A549 (cell line): ENCODE data around the gene SLC35F4. TPM values are rescaled to one million over a fixed set of nuclear protein-coding genes. Genes with fewer than 3 reads are reported as not detected.

ENCODE experiments used
- ATAC-seq, 2 experiments: fragments of 200-7000 bp in 1 of 2; fragments of >200 bp in 1 of 2; cut with Nextera tagmentation in 1 of 2; cut with Tn5 transposase in 1 of 2; 3 replicates each; pipeline versions ENCODE4 v1.8.0 to v1.9.1; 2018 to 2020; ENCODE audit warnings: mild to moderate bottlenecking in 1 of 2, moderate library complexity in 1 of 2
- CTCF ChIA-PET: fragments of 300-600 bp; sonication (Branson Sonifier 250); formaldehyde crosslinking; extraction: SDS; loops from one replicate; lab custom pipeline; 2021; ENCODE audit warnings: antibody characterized with exemption, inconsistent platforms; lab: Yijun Ruan, JAX
- POLR2A ChIA-PET: fragments of 350-600 bp; formaldehyde crosslinking; extraction: SDS; loops from one replicate; lab custom pipeline; 2021; ENCODE audit warnings: antibody characterized with exemption, inconsistent platforms; lab: Yijun Ruan, JAX
- DNase-seq, 2 experiments: peaks; one replicate each; pipeline versions ENCODE4 v3.0.0 to v3.0.0-alpha.2; 2011 to 2016; ENCODE audit warnings: low read depth in 1 of 2, low spot score in 1 of 2
- FAIRE-seq: peaks from 2 replicates; lab custom pipeline; 2011; peaks lifted over from hg19 to GRCh38; lab: Jason Lieb, UNC
- H3K27ac ChIP-seq, 2 experiments: fragments of >200 bp; sonication (Bioruptor Twin); formaldehyde crosslinking; 3 replicates each; pipeline ENCODE4 v1.5.1; 2016 to 2017
- H3K4me1 ChIP-seq: fragments of >200 bp; sonication (Bioruptor Twin); formaldehyde crosslinking; 3 replicates; pipeline ENCODE4 v1.6.1; 2016
- H3K4me2 ChIP-seq: fragments of >200 bp; sonication (Bioruptor Twin); formaldehyde crosslinking; 3 replicates; pipeline ENCODE4 v1.6.1; 2016
- H3K4me3 ChIP-seq: fragments of >200 bp; sonication (Bioruptor Twin); formaldehyde crosslinking; 3 replicates; pipeline ENCODE4 v1.5.1; 2016
- H3K9me3 ChIP-seq: fragments of >200 bp; sonication (Bioruptor Twin); formaldehyde crosslinking; 3 replicates; pipeline ENCODE4 v1.6.1; 2016
- BCL3 ChIP-seq: fragments of >200 bp; sonication (Bioruptor Twin); formaldehyde crosslinking; IDR thresholded peaks from 3 replicates; pipeline ENCODE4 v1.6.1; 2016
- BHLHE40 ChIP-seq: IDR thresholded peaks from 2 replicates; pipeline ENCODE4 v1.6.1; 2012; ENCODE audit warnings: low read depth, low read length, inconsistent platforms
- CBX8 ChIP-seq: fragments of 200-600 bp; sonication (generic); IDR thresholded peaks from 2 replicates; pipeline ENCODE4 v1.6.1; 2016
- EHMT2 ChIP-seq: fragments of 200-600 bp; sonication (generic); IDR thresholded peaks from 2 replicates; pipeline ENCODE4 v1.6.1; 2016; ENCODE audit warnings: antibody characterized with exemption, low read depth, mild to moderate bottlenecking, moderate library complexity
- EP300 ChIP-seq, 2 experiments: fragments of >200 bp; sonication (Bioruptor Twin); formaldehyde crosslinking; IDR thresholded peaks; 2 replicates in 1 of 2; 3 replicates in 1 of 2; pipeline ENCODE4 v1.6.1; 2016 to 2017
- ESRRA ChIP-seq: fragments of 150-350 bp; IDR thresholded peaks from 2 replicates; pipeline ENCODE4 v1.6.1; 2014; ENCODE audit warnings: mild to moderate bottlenecking, low read length, borderline replicate concordance
- FOXS1 ChIP-seq: fragments of 250-450 bp; sonication (Bioruptor Pico); IDR thresholded peaks from 2 replicates; pipeline ENCODE4 v1.5.0; 2020; ENCODE audit warnings: mild to moderate bottlenecking, moderate library complexity
- HEYL ChIP-seq: fragments of 250-450 bp; sonication (Bioruptor Pico); IDR thresholded peaks from 2 replicates; pipeline ENCODE4 v1.8.0; 2021; ENCODE audit warnings: mild to moderate bottlenecking, moderate library complexity
- KDM5A ChIP-seq: fragments of 200-600 bp; sonication (generic); IDR thresholded peaks from 2 replicates; pipeline ENCODE4 v1.6.1; 2016; ENCODE audit warnings: antibody characterized with exemption, mild to moderate bottlenecking
- MAX ChIP-seq: IDR thresholded peaks from 2 replicates; pipeline ENCODE4 v1.6.1; 2012
- MYC ChIP-seq: IDR thresholded peaks from 2 replicates; pipeline ENCODE4 v1.6.1; 2012; ENCODE audit warnings: mild to moderate bottlenecking, inconsistent platforms, low read length, improper control_type of control experiment, borderline replicate concordance
- NR3C1 ChIP-seq: fragments of >200 bp; sonication (Bioruptor Twin); formaldehyde crosslinking; IDR thresholded peaks from 3 replicates; pipeline ENCODE4 v1.6.1; 2017
- PHF8 ChIP-seq: fragments of 200-600 bp; sonication (generic); IDR thresholded peaks from 2 replicates; pipeline ENCODE4 v1.6.1; 2016; ENCODE audit warnings: low read depth, mild to moderate bottlenecking, antibody characterized with exemption, moderate library complexity, borderline replicate concordance
- POLR2AphosphoS2 ChIP-seq: conservative IDR thresholded peaks from 2 replicates; pipeline ENCODE4 v1.6.1; 2012; ENCODE audit warnings: low read length, improper control_type of control experiment, inconsistent platforms
- RCOR1 ChIP-seq: fragments of 150-350 bp; IDR thresholded peaks from 2 replicates; pipeline ENCODE4 v1.6.1; 2014; ENCODE audit warnings: antibody characterized with exemption, low read length, low read depth
- SREBF2 ChIP-seq: fragments of 450-650 bp; IDR thresholded peaks from 2 replicates; pipeline ENCODE4 v1.6.1; 2014; ENCODE audit warnings: mild to moderate bottlenecking, moderate library complexity
- TFCP2L1 ChIP-seq: fragments of 250-450 bp; sonication (Bioruptor Pico); IDR thresholded peaks from 2 replicates; pipeline ENCODE4 v1.5.0; 2021; ENCODE audit warnings: mild to moderate bottlenecking
- ZFP36 ChIP-seq: fragments of 450-650 bp; IDR thresholded peaks from 2 replicates; pipeline ENCODE4 v1.6.1; 2014; ENCODE audit warnings: borderline replicate concordance; ENCODE audit not compliant: partially characterized antibody
- ZNF302 ChIP-seq: fragments of 250-450 bp; sonication (Bioruptor Pico); IDR thresholded peaks from 2 replicates; pipeline ENCODE4 v1.9.0; 2021; ENCODE audit warnings: inconsistent platforms, mild to moderate bottlenecking, moderate library complexity
- WGBS: methylation state at CpG from one replicate; pipeline ENCODE4 v1.1.6; 2017; ENCODE audit errors: missing lambda C conversion rate; 5-methylcytosine and 5-hydroxymethylcytosine counted together
- polyA plus RNA-seq, 4 experiments: library from polyadenylated mRNA; depleted of rRNA in 3 of 4; stranded (reverse); fragments of >200 nt; fragmentation: RNase III in 1 of 4; extraction: RNeasy Plus Mini Kit Qiagen cat#74134 plus additional on column Dnase treatment in 1 of 4; gene quantifications; 2 replicates in 3 of 4; 3 replicates in 1 of 4; pipeline ENCODE4 v1.2.3, GENCODE V29; 2011 to 2017
- TF ChIP-seq, protein P1 (sequence below): fragments of 150-350 bp; IDR thresholded peaks from 2 replicates; pipeline ENCODE4 v1.6.1; 2014; ENCODE audit warnings: low read depth, mild to moderate bottlenecking, low read length
- TF ChIP-seq, protein P2 (sequence below): fragments of 250-450 bp; sonication (Bioruptor Pico); IDR thresholded peaks from 2 replicates; pipeline ENCODE4 v1.5.0; 2021; ENCODE audit warnings: mild to moderate bottlenecking, moderate library complexity, borderline replicate concordance

The SLC35F4 gene
- polyA plus RNA-seq, 2 of the 4 experiments (the other 2 are of a cell fraction): not detected

DNA sequence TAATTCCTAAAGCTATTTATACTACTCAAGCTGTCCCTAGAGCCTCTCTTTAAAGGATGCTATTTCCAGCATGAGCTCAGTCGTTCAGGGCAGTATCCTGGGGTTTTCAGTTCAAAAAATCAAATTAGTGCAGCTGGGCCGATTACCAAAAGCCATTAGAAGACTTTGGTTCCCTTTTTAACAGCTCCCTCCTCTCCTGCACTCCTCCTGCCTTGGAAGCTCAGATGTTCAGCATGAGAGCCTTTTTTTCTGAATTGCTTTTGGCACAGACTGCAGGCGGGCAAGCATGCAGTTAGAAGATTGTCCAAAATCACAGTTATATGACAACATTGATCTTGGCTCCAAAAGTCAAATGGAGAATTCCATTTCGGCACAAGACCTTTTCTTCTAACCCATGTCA is 179.6 kb downstream of the SLC35F4 start:
- WGBS: 8% methylated on average over 4 of the region's 4 CpGs
- POLR2A ChIA-PET: no interaction called here
- CTCF ChIA-PET: no interaction called here
- FAIRE-seq (no peak), DNase-seq (no peak), ATAC-seq (no peak)
- H3K27ac ChIP-seq: no peak overlapping the region
- no peak overlapping the region for H3K4me2 ChIP-seq
- H3K9me3 ChIP-seq: no peaks in the 10 kb centered on the region
- H3K4me1 ChIP-seq: no peaks in the 10 kb centered on the region
- H3K4me3 ChIP-seq: no peak overlapping the region
- TF ChIP-seq RCOR1: no peak
- no peak for TF ChIP-seq TFCP2L1 (CRISPR knock-in tag)
- TF ChIP-seq, protein P1, sequence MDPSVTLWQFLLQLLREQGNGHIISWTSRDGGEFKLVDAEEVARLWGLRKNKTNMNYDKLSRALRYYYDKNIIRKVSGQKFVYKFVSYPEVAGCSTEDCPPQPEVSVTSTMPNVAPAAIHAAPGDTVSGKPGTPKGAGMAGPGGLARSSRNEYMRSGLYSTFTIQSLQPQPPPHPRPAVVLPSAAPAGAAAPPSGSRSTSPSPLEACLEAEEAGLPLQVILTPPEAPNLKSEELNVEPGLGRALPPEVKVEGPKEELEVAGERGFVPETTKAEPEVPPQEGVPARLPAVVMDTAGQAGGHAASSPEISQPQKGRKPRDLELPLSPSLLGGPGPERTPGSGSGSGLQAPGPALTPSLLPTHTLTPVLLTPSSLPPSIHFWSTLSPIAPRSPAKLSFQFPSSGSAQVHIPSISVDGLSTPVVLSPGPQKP: no peak
- no peak for TF ChIP-seq POLR2AphosphoS2
- no peak for TF ChIP-seq KDM5A
- no peak for TF ChIP-seq BHLHE40
- TF ChIP-seq BCL3: no peak
- no peak for TF ChIP-seq CBX8
- no peak for TF ChIP-seq PHF8
- no peak for TF ChIP-seq HEYL
- TF ChIP-seq MAX: no peak
- no peak for TF ChIP-seq ZFP36
- no peak for TF ChIP-seq SREBF2
- TF ChIP-seq, protein P2, sequence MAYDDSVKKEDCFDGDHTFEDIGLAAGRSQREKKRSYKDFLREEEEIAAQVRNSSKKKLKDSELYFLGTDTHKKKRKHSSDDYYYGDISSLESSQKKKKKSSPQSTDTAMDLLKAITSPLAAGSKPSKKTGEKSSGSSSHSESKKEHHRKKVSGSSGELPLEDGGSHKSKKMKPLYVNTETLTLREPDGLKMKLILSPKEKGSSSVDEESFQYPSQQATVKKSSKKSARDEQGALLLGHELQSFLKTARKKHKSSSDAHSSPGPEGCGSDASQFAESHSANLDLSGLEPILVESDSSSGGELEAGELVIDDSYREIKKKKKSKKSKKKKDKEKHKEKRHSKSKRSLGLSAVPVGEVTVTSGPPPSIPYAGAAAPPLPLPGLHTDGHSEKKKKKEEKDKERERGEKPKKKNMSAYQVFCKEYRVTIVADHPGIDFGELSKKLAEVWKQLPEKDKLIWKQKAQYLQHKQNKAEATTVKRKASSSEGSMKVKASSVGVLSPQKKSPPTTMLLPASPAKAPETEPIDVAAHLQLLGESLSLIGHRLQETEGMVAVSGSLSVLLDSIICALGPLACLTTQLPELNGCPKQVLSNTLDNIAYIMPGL (CRISPR knock-in tag): no peak
- no peak for TF ChIP-seq ESRRA
- no peak for TF ChIP-seq EHMT2
- no peak for TF ChIP-seq MYC

DNA sequence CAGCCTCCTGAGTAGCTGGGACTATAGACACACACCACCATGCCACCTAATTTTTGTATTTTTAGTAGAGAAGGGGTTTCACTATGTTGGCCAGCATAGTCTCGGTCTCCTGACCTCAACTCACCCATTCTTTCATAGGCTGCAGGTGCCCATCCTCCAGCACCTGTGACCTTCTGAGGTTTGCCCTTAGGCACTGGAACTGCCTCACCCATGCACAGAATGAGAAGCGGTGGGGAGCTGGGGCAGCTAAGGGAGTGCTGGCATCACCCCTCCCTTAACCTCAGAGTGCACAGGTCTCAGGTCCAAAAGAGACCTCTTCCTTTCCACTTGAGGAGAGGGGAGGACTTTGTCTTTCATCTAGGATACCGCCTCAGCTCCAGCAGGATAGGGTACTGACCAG is 194.9 kb downstream of the SLC35F4 start:
- Histone ChIP-seq H3K27ac (no peak overlapping the region), H3K4me3 (no peak overlapping the region), H3K9me3 (no peaks in the 10 kb centered on the region), H3K4me2 (no peak overlapping the region), H3K4me1 (no peaks in the 10 kb centered on the region)
- ATAC-seq: no peak
- no peak for DNase-seq
- ChIA-PET CTCF (interaction anchor here (1.6 kb wide), 1 partner anchor 10 kb away, joined by 3 read pairs; no protein-coding TSS in a partner anchor), POLR2A (no interaction called here)
- no peak for TF ChIP-seq ZNF302
- no peak for TF ChIP-seq RCOR1
- TF ChIP-seq CBX8: no peak
- no peak for TF ChIP-seq NR3C1
- TF ChIP-seq ZFP36: no peak
- TF ChIP-seq FOXS1 (CRISPR knock-in tag): no peak
- TF ChIP-seq KDM5A: no peak
- no peak for TF ChIP-seq MYC
- no peak for TF ChIP-seq EP300 (IDR thresholded peaks at IDR 0.05)
- TF ChIP-seq ESRRA: no peak
- no peak for FAIRE-seq
- 30% methylated on average over 3 of the region's 3 CpGs for WGBS
